AG04450 (cell line): ENCODE results near the gene ESR2. TPM values are rescaled to one million over a fixed set of nuclear protein-coding genes. Genes with fewer than 3 reads are reported as not detected.
"Not testable (repeated sequence)": the region's sequence is repeated elsewhere in the genome, so short reads cannot be mapped to it uniquely, and the experiment has no call there.

Experiments
- CTCF ChIA-PET: fragments of 300-600, 350-600 bp; formaldehyde crosslinking; extraction: SDS; loops from one replicate; lab custom pipeline; 2022; ENCODE audit warnings: antibody characterized with exemption, inconsistent platforms; lab: Charles Lee
- POLR2A ChIA-PET: fragments of 350-600 bp; formaldehyde crosslinking; extraction: SDS; loops from one replicate; lab custom pipeline; 2021; ENCODE audit warnings: antibody characterized with exemption, inconsistent platforms; lab: Yijun Ruan, JAX
- DNase-seq: peaks from one replicate; pipeline ENCODE4 v3.0.0-alpha.2; 2011; ENCODE audit warnings: low read depth, low spot score
- H3K27ac ChIP-seq: one replicate; pipeline ENCODE4 v1.5.1; 2012; ENCODE audit warnings: low read depth, low read length, control low read depth
- H3K27me3 ChIP-seq: one replicate; pipeline ENCODE4 v1.6.0; 2012; ENCODE audit warnings: low read length; ENCODE audit not compliant: control insufficient read depth, insufficient read depth
- H3K4me3 ChIP-seq: 2 replicates; pipeline ENCODE4 v1.5.1; 2011; ENCODE audit warnings: mild to moderate bottlenecking, low read depth, low read length, control low read depth
- H3K9me3 ChIP-seq: 2 replicates; pipeline ENCODE4 v1.5.1; 2012; ENCODE audit warnings: low read length; ENCODE audit not compliant: control insufficient read depth, insufficient read depth
- polyA plus RNA-seq: library from polyadenylated mRNA; depleted of rRNA; stranded (reverse); fragments of >200 nt; gene quantifications from 2 replicates; pipeline ENCODE4 v1.2.3, GENCODE V29; 2011
- TF ChIP-seq, protein P1 (sequence below): IDR thresholded peaks from 2 replicates; pipeline ENCODE4 v1.5.1; 2011; ENCODE audit warnings: low read depth, low read length, control low read depth, inconsistent platforms

ESR2 gene
- polyA plus RNA-seq, 1 experiment, result 0.04 TPM

- H3K4me3 ChIP-seq, result no peak overlapping the region
- no peak overlapping the region for H3K27ac ChIP-seq
- ChIA-PET POLR2A (no interaction called here), CTCF (interaction anchor here (0.8 kb wide), 1 partner anchor 14 kb away, joined by 3 read pairs; no protein-coding TSS in a partner anchor)
- H3K27me3 ChIP-seq, result no peaks in the 10 kb centered on the region
- DNase-seq, result no peak
- H3K9me3 ChIP-seq, result no peaks in the 10 kb centered on the region
- TF ChIP-seq, protein P1, sequence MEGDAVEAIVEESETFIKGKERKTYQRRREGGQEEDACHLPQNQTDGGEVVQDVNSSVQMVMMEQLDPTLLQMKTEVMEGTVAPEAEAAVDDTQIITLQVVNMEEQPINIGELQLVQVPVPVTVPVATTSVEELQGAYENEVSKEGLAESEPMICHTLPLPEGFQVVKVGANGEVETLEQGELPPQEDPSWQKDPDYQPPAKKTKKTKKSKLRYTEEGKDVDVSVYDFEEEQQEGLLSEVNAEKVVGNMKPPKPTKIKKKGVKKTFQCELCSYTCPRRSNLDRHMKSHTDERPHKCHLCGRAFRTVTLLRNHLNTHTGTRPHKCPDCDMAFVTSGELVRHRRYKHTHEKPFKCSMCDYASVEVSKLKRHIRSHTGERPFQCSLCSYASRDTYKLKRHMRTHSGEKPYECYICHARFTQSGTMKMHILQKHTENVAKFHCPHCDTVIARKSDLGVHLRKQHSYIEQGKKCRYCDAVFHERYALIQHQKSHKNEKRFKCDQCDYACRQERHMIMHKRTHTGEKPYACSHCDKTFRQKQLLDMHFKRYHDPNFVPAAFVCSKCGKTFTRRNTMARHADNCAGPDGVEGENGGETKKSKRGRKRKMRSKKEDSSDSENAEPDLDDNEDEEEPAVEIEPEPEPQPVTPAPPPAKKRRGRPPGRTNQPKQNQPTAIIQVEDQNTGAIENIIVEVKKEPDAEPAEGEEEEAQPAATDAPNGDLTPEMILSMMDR, result no peak
These were observed 170.8 kb downstream of the ESR2 start for GRCh38 chr14:64123241-64123822.

GRCh38 chr14:64119980-64120379, 174.2 kb downstream of the ESR2 start:
- Histone ChIP-seq H3K27ac (no peak overlapping the region), H3K4me3 (no peak overlapping the region), H3K27me3 (no peaks in the 10 kb centered on the region), H3K9me3 (no peaks in the 10 kb centered on the region)
- CTCF ChIA-PET, result no interaction called here
- no peak for DNase-seq
- TF ChIP-seq, protein P1, result no peak
- POLR2A ChIA-PET, result no interaction called here

GRCh38 chr14:64119500-64119899, 174.7 kb downstream of the ESR2 start:
- Histone ChIP-seq H3K27me3 (no peaks in the 10 kb centered on the region), H3K4me3 (no peak overlapping the region), H3K9me3 (no peaks in the 10 kb centered on the region), H3K27ac (no peak overlapping the region)
- TF ChIP-seq, protein P1, result no peak
- POLR2A ChIA-PET, result no interaction called here
- CTCF ChIA-PET, result no interaction called here
- no peak for DNase-seq

GRCh38 chr14:64118892-64119291, 175.3 kb downstream of the ESR2 start:
- H3K27ac ChIP-seq, result no peak overlapping the region
- no peak for DNase-seq

GRCh38 chr14:64118403-64118742, 175.8 kb downstream of the ESR2 start:
- CTCF ChIA-PET, result not testable (repeated sequence)

More at GRCh38 chr14:64118892-64119291, 175.3 kb downstream of the ESR2 start:
- no peaks in the 10 kb centered on the region for H3K9me3 ChIP-seq
- no peak overlapping the region for H3K4me3 ChIP-seq
- no peaks in the 10 kb centered on the region for H3K27me3 ChIP-seq
- TF ChIP-seq, protein P1, result no peak
- ChIA-PET POLR2A (no interaction called here), CTCF (no interaction called here)

More at GRCh38 chr14:64118403-64118742, 175.8 kb downstream of the ESR2 start:
- H3K27me3 ChIP-seq, H3K27ac ChIP-seq, H3K4me3 ChIP-seq, POLR2A ChIA-PET, H3K9me3 ChIP-seq, DNase-seq: not testable (repeated sequence)
